ENCODE measurements around the gene ZNF385B.
"Not testable (repeated sequence)": the region's sequence is repeated elsewhere in the genome, so short reads cannot be mapped to it uniquely, and the experiment has no call there.

Gene ZNF385B

DNA sequence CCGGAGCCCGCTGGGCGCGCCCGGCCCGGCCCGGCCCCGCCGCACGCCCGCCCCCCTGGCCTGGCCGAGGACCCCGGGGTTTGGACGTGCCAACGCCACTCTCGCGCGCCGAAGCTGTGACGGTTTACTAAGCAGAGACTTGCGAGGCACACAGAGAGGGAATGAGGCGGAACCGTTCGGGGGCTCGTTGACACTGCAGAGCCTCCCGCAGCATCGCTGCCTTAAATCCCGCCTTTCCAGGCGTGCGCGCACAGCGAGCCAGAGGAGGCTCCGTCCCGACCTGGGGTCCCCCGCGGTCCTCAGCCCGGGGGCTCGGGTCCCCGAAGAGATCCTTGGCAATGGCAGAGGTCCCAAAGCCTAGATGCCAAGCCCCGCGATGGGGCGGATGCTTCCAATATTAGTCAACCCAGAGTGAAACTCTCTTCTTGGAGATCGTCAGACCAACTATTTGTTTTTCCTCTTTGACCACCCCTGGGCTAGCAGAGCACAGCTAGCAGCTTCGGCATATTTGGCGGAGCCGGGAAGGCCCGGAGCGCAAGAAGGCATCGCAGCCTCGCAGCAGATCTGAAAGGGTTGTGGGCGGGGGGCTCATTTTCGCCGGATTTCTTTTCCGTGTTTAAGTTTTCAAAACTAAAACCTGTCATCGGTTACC is at the start of gene ZNF385B:
ZNF385B (minus strand) TSS at position 197 of the 652 bp plus-strand sequence.
- DNase-seq, result peak; percentile 49

DNA sequence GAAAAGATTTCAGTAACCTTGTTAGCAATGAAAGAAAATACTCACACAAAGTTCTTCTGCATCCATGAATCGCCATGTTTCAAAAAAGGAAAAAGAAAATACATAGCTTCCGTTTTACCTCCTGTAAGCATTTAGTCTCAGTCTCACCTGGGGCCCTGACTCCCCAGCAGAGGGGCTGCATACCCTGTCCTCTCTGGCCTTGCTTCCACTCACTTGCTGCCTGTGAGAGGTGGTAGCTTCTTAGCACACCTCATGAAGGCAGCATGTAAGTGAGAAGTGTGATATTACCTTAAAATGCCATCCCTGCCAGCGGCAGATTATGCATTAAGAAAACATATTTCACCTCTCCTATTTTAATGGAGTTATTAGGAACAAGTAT is 49.3 kb upstream of the ZNF385B start:
- DNase-seq, result no peak

DNA sequence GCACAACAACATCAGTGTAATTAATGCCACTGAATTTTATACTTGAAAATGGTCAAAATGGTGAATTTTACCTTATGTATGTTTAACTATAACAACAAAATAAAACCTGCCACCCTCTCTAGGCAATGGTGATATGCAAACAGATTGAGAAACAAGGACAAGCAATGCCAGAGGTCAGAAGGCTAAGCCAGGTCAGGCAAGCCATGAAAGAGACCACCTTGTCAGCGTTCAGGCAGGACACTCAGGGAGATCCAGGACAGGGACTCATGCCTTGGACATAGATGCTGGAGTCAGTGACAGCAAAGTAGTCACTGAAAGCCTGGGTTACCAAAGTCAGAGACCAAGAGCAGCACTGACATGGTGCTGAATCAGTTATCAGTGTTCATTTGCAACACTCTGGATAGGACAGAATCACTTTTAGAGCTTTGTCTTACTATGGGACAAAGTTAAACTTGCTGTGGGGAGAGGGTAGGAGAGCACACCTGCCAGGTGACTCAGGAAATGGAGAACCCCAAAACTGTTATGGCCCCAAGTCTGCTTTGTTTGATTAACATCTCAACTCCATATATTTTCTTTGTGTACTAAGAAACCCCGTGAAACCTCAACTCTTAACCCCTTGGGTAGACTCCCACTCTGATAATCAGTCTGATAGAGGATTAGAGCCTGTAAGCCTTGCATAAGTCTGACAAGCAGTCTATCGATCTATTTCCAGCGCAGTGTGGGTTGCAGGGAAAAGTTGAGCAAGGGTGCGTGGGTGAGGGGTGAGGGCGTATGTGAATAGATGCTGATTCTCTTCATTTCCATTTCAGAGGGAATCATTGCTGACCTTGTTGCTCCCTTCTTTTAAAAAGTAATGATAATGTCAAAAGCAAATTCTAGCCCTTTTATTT is 48.7 kb upstream of the ZNF385B start:
- DNase-seq, result no peak

DNA sequence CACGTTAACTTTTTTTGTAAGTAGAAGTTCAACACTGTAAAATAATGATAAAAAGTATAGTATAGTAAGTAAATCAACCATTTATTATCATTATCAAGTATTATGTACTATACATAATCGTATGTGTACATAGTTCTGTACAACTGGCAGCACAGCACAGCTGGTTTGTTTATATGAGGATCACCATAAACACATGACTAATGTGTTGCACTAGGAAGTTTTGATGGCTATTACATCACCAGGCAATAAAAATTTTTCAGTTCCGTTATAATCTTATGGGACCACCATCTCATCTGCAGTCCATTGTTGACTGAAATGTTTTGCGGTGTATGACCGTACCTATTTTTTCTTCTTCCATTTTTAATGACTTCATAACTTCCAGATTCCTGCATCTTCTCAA is 39.2 kb upstream of the ZNF385B start:
- DNase-seq, result peak; percentile 6

DNA sequence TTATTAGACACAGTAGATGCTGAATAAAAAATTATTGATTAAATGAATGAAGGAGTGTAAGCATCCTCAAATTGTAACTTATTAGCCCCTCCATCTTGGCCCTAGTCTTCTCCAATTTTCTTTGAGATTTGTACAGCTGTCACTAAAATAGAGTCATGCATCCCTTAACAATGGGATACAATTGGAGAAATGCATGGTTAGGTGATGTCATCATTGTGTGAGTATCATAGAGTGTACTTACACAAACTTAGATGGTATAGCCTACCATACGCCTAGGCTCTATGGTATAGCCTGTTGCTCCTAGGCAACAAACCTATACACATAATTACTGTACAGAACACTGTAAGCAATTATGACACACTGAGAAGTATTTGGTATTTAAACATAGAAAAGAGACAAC is 38.3 kb upstream of the ZNF385B start:
- DNase-seq, result no peak

DNA sequence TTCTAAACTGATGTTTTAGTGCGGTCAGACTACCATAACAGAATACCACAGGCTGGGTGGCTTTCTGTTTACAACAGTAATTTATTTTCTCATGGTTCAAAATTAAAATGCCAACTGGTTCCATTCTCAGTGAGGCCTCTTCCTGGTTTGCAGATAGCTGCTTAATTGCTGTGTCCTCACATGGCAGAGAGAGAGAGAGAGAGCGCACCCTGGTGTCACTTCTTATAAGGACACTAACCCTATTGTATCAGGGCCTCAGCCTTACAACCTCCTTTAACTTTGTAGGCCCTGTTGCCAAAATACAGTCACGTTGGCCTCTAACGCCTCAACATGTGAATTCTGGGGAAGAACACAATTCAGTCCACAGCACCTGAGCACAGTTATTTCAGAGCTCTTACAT is 37.5 kb upstream of the ZNF385B start:
- DNase-seq, result peak; percentile 55

DNA sequence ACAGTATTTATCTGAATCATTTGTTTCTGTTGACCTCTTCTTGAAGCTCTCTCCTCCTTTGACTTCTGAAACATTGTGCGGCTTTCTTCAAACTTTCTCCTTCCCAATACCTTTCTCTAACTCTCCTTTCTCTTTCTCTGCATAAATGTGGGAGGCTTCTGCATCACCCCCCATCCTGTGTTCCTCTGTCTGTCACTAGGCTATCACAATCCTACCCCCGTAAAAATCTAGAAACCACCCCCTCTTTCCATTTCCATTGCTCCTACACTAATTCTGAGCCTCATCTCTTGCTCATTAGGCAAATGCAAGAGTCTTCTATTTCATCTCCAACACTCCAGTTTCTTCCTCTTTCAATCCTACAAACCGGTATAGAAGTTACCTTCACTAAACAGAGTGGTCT is 32.2 kb upstream of the ZNF385B start:
- no peak for DNase-seq

DNA sequence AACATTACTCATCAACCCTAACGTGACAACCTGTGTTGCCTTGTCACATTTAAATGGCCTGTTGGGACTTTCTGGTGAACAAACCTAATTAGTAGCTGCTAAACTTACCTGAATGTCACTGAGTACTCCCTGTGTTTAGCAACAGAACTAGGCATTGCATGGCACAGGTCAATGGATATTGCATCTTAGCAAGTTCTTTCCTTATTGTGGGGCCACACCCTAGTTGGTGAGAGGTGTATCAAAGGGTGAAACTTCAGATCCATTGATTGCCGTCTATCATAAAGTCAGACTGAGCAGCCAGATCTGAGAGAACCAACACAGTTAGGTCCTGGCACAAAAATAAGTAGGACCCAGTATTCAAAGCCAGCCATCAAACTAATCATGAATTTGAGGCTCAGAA is 29.8 kb upstream of the ZNF385B start:
- DNase-seq, result no peak

DNA sequence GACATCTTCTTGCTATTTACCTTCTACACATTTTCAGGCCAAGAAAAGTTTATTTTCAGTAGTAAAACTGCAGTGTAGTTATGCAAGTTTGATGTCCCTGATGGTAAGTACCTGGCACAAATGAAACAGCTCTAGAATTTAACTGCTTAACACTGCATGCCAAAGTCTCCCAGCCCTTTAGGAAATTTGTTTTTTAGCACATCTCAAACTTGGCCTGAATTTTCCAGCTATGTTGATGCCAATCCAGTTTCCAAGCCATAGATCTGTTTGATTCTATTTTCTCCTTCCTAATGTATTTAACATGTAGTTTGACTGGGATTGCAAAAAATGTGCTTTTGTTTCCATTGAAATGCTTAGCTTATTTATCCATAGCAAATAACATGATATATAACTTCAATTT is 29.3 kb upstream of the ZNF385B start:
- DNase-seq, result no peak

DNA sequence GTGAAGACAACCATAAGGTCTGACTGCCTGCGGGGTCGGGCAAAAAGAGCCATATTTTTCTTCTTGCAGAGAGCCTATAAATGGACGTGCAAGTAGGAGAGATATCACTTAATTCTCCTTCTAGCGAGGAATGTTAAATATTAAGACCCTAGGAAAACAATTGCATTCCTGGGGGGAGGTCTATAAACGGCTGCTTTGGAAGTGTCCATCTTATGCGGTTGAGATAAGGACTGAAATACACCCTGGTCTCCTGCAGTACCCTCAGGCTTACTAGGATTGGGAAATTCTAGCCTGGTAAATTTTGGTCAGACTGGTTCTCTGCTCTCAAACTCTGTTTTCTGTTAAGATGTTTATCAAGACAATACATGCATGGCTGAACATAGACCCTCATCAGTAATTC is 27.2 kb upstream of the ZNF385B start:
- DNase-seq, result not testable (repeated sequence)

DNA sequence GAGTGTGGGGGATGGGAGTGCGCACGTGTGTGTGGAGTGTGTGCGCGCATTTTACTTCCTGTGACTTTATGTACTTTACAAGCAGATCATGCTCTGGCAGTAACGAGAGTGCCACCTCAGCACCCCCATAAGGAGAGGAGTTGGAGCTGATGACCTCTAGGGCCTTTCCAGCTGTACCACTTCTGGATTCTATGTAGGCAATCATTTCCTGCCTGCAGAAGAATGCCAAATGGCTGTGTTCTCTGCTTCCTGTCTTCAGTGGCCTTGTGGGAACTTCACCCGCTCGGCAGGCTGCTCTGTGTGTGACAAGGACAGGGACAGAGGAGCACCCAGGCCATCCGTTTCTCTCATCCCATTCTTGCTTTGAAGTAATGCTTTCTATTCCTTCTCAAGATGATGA is 22.8 kb upstream of the ZNF385B start:
- no peak for DNase-seq

DNA sequence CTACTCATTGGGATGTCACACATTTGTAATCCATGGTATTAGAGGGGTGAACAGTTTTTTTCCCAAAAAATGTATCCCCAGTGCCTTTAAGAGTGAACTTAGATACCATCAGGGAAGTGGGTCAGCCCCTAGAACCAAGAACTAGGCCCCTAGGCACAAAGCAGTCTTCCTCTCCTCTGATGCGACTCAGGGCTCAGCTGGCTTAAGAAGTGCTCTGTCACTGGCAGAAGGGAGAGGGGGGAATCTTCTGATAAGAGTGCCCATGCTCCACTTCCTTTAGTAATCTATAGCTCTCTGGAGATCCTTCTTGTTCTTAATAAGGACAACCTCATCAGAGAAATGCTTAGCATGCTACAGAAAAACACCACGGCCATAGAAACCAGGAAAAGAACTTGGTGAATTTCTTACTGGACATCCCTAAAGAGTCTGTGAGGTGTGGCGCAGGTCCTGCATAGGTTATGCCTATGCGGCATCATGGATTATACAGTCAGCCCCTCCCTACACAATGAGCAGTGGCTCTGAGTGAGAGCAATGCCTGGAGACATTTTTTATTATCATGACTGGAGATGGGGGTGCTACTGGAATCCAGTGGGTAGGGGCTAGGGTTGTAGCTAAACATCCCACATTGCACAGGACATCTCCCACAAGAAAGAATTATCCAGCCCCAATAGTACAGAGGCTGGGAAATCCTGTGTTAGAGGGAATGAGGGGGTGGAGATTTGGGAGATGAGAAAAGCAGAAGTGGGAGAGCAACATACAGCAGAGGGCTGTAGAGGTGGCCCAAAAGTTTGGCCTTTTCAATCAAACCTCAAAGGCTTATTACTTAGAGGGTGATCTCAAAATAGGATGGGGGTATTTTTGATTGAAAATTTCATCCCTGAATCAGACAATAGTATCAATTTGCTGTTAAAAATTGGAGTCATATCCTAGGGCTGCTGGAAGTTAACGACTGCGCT is 21.7 kb upstream of the ZNF385B start:
- DNase-seq, result no peak

DNA sequence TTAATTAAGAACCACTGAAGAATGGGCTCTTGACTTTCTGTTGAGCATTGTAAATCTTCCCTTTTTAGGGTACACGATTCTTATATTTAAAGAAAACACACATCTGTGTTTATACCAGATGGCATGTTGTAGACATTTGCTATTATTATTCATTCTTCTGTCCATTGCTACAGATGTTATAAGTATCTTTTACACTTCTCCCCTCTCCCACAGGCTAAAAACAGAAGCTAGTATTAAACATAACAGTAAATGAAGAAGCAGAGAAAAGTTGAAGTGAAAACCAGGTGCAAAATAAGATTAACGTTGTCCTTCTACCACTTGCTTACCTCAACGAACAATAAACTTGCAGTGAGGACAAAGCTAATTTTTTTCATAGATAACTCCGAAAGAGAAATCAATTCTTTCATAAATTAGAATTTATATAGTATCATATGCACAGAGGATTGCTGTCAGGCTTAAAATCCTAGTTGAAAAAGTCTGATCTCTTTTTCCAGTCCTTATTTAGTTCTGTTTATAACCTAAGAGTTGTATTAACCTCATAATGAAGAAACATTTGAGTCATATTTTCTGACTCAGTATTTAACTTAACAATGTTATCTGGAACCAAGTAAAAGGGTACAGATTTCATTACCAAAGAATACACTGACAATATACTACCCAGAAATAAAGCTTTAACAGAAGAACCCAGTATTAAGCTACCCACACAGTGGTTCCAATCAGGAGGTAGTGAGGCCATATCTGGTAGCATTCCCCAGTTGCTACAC is 16.4 kb upstream of the ZNF385B start:
- no peak for DNase-seq

DNA sequence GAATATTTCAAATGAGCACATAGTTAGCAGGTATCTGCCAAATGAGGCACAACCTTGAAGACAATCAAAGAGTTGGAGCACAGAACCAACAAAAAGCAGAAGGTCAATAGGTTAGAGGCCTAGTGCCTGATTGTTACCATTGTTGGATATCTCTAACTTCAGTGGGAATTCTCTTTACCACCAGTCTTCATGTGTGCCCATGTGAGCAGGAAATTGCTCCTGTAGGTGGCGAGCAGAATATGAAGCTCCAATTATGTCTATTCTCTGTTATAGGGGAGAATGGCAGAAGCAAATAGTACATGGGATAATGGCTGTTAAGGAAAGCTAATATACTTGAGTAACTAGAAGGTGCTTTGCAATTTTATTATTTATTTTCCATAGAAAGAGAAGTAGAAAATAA is 14.9 kb upstream of the ZNF385B start:
- DNase-seq, result no peak

DNA sequence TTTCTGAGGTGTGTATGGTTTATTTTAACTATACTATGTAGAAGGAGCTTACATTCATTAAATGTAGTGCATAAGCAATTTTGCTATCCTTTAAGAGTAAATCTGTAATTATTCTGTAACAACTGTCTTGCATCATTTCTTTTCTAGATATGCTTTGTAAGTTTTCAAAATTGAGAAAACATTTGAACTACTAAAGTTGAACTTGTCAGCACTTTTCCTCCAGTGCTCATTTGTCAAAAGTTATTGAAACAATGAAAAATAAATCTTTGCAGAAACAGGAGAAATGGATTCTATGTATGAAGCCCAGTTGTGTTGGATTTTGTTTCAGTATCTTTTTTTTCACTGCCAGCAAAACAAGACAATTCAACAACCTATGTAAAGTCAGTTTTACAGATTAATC is 14.5 kb upstream of the ZNF385B start:
- DNase-seq, result no peak

DNA sequence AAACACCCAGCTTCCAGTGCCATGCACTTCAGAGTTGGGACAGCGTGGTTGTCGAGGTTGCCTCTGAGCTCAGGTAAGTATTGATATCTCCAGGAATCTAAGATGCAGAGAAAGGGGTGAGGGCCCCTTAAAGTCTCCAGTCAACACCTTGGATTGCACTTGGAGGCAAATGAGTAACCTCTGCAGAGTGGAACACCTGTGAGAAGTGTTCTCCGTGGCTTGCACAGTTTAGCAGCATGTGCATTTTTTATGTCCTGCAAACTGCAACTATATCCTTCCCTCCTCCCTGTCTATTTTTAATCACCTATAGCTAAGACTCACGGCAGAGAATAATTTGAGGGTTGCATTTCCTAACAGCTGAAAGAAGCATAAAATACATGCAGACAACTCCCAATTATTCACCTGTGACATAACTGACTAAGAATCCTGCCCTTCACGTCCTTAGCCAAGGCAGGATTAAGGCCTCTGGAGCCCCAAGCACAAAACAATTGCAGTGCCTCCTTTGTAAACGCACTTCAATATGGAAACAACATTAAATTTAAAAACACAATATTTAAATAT is 1.6 kb upstream of the ZNF385B start:
- no peak for DNase-seq

DNA sequence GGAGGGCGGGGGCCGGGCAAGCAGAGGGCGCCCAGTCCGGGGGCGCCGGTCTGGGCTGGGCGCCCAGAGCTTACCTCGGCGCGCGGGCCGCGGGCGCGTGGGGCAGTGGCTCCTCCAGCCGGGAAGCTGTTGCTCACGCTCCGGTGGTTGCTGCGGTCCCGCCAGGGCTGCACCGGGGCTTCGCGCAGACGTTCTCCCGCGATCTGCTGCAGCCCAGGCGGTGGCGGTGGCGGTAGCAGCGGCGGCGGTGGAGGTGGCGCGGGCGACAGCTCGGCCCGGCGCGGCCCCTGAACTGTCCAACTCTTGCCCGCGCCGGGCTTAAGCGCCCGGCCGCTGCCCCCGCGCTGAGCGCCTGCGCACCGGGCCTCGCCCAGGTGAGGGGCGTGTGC is 391 bp downstream of the ZNF385B start:
- peak; percentile 34 for DNase-seq

DNA sequence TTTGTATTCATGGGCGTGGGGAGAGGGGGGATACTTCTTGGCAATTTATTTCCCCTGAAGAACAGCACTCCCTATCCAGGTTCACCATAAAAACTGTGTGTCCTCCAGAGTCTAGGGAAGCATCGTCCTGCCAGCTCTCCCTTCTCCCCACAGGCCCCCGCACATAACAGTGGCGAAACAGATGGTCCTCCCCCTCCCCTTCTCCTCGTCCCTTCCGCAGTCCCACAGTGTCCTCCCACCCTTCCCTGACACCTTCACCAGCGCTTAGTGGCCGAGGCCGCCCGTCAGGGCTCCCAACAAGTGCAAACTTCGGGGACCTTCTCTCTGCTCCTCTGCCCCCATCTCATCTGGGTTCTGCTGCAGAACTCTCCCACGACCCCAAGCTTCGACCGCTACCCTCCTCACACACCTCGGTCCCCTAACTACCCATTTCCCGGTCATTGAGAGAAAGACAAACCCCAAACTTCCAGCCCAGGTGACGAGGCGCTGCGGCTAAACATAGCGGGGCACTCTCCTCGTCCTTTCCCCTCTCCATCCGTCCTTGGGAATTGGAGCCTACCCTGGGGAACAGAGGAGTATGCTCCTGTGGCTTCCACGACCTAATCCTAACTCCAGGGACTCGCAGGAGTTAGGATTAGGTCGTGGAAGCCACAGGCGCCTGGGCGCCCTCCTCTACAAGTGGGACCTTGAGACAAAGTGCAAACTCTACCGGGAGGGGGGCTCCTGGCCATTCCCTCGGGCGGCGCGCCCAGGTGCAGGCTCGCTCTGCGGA is 971 bp downstream of the ZNF385B start:
- DNase-seq, result peak; percentile 2

DNA sequence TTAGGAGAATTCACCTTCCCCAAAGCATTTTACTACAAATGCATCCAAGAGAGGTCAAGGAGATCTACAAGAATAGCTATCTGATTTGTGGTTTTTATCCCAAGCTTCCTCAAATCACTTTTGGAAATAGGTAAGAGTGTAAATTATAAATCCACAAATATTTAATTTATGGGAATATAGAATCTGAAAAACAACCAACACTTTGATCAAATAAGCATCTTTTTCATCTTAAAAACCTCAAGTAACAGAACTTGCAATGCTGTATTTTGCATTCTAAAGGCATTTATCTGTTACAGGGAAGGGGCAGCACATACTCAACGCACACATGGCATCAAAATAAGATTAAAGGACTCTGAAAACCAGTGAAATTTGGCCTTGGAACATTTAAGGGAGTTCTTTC is 1.9 kb downstream of the ZNF385B start:
- DNase-seq, result no peak

DNA sequence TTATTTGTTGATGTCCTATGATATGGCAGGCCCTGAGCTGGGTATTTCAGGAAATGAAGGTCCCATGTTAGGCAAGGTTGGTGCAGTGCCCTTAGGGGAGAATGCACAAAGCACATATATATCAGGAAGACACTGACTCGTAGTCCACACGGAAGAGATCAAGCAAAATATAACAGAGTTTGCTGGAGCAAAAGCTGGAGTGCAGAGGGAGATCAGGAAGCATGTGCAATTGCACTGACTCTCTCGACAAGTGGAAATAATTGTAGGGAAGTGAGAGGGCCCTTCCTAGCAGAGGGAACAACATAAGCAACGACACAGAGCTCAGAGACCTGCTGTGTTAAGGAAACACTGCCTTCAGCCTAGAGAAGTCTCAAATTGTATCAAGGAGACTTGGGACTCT is 4.2 kb downstream of the ZNF385B start:
- no peak for DNase-seq

DNA sequence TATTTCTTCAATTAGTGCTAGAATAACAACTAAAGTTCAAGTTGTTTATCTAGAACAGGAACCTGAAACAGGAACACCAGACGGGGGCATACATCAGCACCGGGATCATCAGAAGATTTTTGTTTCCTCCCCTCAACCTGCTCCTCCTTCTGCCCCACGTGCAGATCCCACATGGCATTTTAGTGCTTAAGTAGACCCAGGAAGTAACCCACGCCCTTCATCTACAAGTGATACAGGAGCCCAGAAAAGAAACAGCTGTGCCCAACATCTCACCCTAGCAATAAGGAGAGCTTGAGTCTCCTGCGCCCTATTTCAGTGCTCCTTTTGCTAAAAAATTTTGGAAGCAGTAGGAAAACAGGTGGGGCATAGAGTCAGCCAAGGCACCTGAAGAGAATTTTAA is 5.2 kb downstream of the ZNF385B start:
- no peak for DNase-seq

DNA sequence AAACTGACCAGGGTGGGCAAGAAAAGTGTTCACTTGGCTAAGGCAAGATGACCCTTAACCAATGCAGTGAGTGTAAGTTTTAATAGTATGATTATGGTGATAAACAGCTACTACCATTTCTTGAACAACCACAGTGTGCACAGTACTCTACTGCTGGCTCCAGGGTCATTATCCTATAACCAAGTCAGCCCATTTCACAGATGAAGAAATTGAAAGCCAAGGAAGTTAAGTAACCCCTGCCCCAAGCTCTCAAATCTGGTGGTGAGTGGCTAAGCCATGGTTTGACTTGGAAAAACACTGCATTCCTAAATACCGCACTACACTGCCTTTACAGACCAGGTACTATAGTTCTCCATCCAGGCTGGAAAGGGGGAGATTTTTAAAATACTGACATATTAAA is 5.7 kb downstream of the ZNF385B start:
- no peak for DNase-seq

All from EL (cell line).